IPS DF 4.7 (cell line): ENCODE measurements around the gene CDCA5.

ENCODE experiments used
- DNase-seq: peaks from one replicate; pipeline ENCODE4 v3.0.0-alpha.2; 2013; ENCODE audit warnings: low spot score; ENCODE audit errors: extremely low read depth

Gene CDCA5

GRCh38 chr11:65071907-65072630, 11.8 kb downstream of the CDCA5 start:
- no peak for DNase-seq

- no peak for DNase-seq
Observed at GRCh38 chr11:65069217-65069616, 14.6 kb downstream of the CDCA5 start.

GRCh38 chr11:65067446-65067845, 16.4 kb downstream of the CDCA5 start:
- DNase-seq: no peak

GRCh38 chr11:65066805-65067291, 17.0 kb downstream of the CDCA5 start:
- no peak for DNase-seq

- no peak for DNase-seq
Observed at GRCh38 chr11:65066315-65066714, 17.5 kb downstream of the CDCA5 start.

GRCh38 chr11:65065851-65066250, 18.0 kb downstream of the CDCA5 start:
- no peak for DNase-seq

GRCh38 chr11:65064847-65065240, 19.0 kb downstream of the CDCA5 start:
- DNase-seq: no peak

- DNase-seq: no peak
Observed at GRCh38 chr11:65063532-65063931, 20.3 kb downstream of the CDCA5 start.

- no peak for DNase-seq
Observed at GRCh38 chr11:65060913-65061408, 22.9 kb downstream of the CDCA5 start.

GRCh38 chr11:65059959-65060824, 23.6 kb downstream of the CDCA5 start:
- no peak for DNase-seq

GRCh38 chr11:65059523-65059922, 24.3 kb downstream of the CDCA5 start:
- no peak for DNase-seq

GRCh38 chr11:65058419-65059054, 25.3 kb downstream of the CDCA5 start, which contains the start of gene NAALADL1:
Gene NAALADL1, minus strand, starts transcription at chr11:65058553. Its CDS starts 32 bp downstream, at chr11:65058521.
- DNase-seq: no peak

GRCh38 chr11:65058012-65058411, 25.8 kb downstream of the CDCA5 start:
- DNase-seq: no peak

GRCh38 chr11:65057526-65057925, 26.3 kb downstream of the CDCA5 start:
- DNase-seq: no peak

- no peak for DNase-seq
Observed at GRCh38 chr11:65056999-65057398, 26.8 kb downstream of the CDCA5 start.

- DNase-seq: no peak
Observed at GRCh38 chr11:65055538-65055937, 28.3 kb downstream of the CDCA5 start.

GRCh38 chr11:65053827-65054508, 29.9 kb downstream of the CDCA5 start:
- no peak for DNase-seq

- DNase-seq: no peak
Observed at GRCh38 chr11:65051398-65051858, 32.4 kb downstream of the CDCA5 start.

GRCh38 chr11:65047581-65048422, 36.0 kb downstream of the CDCA5 start:
- DNase-seq: no peak

- DNase-seq: no peak
Observed at GRCh38 chr11:65045728-65046127, 38.1 kb downstream of the CDCA5 start.
